Coronary artery (tissue), 2 donors: ENCODE measurements around the gene SECISBP2L.

Experiments
- DNase-seq: peaks from one replicate; pipeline ENCODE4 v3.0.0-alpha.2; 2017; ENCODE audit warnings: low spot score
- H3K27ac ChIP-seq, 2 donors: fragments of 200-600 bp; sonication (generic); one replicate each; pipeline ENCODE4 v1.5.1; 2016 to 2019
- H3K4me3 ChIP-seq: fragments of 200-600 bp; sonication (generic); 2 replicates; pipeline ENCODE4 v1.5.1; 2016; ENCODE audit warnings: mild to moderate bottlenecking, moderate library complexity
- TF ChIP-seq, protein P1 (sequence below): fragments of 200-600 bp; sonication (generic); IDR thresholded peaks from one replicate; pipeline ENCODE4 v1.5.1; 2019; ENCODE audit warnings: antibody characterized with exemption

Gene SECISBP2L

DNA sequence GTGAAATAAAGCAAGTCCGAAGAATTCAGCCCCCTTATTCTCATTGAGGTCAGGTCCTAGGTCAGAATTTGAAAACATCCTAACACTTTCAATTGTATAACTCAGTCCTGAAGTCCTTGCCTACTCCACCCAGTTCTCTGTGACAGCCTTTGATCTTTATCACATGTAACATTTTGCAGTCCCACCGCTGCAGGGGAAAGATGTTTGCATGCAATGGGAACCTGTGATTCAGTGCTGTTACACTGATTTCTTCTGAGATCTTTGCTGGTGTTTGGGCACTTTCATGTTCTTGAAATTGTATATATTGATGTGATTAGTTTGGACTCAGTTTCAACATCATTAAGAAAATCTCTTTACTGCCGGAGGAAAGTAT is 18.0 kb upstream of the SECISBP2L start:
- Histone ChIP-seq H3K27ac (no peak overlapping the region), H3K4me3 (no peak overlapping the region)
- TF ChIP-seq, protein P1, sequence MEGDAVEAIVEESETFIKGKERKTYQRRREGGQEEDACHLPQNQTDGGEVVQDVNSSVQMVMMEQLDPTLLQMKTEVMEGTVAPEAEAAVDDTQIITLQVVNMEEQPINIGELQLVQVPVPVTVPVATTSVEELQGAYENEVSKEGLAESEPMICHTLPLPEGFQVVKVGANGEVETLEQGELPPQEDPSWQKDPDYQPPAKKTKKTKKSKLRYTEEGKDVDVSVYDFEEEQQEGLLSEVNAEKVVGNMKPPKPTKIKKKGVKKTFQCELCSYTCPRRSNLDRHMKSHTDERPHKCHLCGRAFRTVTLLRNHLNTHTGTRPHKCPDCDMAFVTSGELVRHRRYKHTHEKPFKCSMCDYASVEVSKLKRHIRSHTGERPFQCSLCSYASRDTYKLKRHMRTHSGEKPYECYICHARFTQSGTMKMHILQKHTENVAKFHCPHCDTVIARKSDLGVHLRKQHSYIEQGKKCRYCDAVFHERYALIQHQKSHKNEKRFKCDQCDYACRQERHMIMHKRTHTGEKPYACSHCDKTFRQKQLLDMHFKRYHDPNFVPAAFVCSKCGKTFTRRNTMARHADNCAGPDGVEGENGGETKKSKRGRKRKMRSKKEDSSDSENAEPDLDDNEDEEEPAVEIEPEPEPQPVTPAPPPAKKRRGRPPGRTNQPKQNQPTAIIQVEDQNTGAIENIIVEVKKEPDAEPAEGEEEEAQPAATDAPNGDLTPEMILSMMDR = no peak
- no peak for DNase-seq

DNA sequence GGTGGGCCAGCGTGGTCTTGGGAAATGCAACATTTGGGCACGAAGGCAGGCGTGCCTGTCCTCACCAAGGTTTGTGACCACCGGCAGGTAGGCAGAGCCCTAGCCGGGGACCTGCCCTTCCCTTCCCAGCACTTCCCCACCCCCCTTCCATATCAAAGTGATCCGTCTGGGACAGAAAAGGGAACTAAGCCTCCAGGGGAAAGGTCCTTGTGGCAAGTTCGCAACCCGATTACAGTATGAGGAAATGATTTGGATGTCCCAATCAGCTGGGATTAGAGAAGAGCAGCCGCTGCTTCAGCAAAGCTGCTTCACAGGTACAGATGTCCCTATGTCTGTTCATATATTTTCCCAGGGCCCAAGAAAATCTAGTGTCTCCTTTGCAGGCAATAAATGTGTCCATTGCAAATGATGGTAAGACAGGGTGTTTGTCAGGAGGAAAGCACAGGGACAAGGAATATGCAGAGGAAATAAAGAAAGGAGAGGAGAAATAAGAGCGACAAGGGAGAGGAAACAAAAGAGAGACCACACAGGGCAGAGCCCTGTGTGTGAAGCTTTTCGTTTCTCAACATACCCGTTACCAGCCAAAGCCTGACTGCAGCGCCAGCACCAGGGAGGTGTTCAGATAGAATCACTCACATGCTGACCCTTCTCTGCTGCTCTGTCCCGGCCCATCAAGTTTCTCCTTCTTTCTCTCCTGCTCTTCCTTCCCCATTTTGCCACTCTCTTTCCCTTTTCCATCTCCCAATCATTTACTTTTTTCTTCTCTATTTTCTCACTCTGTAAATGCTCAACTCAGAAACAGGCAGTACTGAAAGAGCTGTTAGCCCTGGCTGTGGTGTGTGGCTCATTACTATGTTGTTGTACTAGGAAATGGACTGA is 17.4 kb upstream of the SECISBP2L start:
- no peak for DNase-seq
- TF ChIP-seq, protein P1 = no peak
- Histone ChIP-seq H3K27ac (no peak overlapping the region), H3K4me3 (no peak overlapping the region)

DNA sequence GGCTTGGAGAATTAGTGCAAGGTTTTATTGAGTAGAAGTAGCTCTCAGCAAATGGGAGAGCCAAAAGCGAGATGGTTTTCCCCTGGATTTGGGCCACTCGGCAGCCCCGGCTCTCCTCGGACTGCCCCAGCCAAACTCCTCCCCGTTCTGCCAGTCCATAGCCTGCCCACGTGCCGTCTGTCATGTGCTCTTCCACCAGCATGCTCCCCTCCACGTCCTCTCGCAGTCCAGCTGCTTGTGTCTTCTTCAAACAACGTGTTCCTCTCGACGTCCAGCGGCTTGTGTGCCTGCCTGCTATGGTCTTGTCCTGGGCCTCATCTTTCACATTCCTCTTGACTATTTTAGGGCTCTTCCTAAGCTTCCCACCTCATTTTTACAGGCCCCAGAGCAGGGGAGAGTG is 16.7 kb upstream of the SECISBP2L start:
- no peak overlapping the region for H3K27ac ChIP-seq
- H3K4me3 ChIP-seq = no peak overlapping the region
- no peak for DNase-seq
- TF ChIP-seq, protein P1 = no peak

DNA sequence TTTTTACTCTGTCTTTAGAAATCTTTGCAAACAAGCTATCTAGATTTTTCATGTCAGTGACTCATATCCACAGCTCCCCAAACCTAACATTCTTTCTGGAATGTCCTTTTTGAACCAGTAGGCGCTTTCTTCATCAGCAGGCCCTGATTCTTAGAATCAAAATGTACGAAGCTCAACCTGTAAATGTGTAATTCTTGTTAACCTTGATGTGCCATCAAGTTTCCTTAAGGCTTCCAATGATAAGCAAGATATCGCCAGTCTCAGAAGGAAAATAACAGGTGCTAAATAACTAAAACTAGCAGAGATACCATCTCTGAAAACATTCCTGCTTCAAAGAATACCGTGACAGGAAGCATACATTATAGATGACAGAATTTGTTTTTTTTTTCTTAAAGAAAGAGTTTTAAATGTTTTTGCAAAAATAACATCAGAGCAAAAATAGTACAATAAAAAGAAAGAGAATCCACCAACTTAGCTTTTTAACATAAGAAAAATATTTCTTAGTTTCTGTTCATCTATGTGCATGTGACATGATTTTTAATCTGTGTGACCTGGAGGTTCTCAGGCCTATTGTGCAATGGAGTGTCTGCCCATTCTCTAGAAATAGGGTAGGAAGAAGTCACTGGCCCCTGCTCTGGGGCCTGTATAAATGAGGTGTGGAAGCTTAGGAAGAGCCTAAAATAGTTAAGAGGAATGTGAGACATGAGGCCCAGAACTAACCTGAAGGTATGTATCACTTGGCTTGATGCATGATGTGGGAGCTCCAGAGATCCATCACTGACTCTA is 14.7 kb upstream of the SECISBP2L start:
- H3K4me3 ChIP-seq = no peak overlapping the region

DNA sequence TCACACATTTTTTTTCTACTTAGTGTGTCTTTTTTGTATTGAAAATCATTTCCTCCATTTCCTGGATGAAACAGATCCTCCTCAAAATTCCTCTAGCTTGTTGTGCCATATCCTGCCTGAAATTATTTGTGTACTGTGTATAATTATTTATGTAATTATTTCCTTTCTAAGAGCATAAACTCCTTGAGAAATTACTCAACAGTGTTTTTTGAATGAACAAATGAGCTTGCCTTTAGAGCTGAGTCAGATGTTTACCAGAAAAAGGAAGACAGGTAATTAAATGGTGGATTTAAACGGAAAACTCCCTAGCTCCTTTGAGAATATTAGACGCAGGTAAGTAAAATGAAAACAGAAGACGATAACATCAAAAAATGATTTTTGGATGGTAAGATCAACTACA is 13.2 kb upstream of the SECISBP2L start:
- Histone ChIP-seq H3K4me3 (no peak overlapping the region), H3K27ac (no peak overlapping the region)
- TF ChIP-seq, protein P1 = no peak
- DNase-seq = no peak

More for the DNA sequence above, 14.7 kb upstream of the SECISBP2L start:
- DNase-seq = no peak
- TF ChIP-seq, protein P1 = no peak
- H3K27ac ChIP-seq = no peak overlapping the region

DNA sequence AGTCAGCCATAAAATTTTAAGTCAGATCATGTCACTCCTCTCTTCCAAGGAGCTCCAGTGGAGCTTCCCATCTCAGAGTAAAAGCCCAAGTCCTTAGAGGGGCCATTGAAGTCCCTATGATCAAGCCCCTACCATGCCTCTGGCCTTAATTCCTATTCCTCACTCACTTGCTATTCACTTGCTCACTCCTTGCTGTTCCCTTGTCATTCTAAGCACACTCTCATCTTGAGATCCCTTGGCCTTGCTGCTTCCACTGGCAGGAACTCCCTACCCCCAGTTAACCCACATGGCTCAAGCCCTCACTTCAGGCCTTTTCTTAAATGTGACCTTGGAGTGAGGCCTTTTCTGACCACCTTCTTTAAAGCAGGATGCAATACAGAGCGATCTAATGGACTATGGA is 12.3 kb upstream of the SECISBP2L start:
- Histone ChIP-seq H3K27ac (no peak overlapping the region), H3K4me3 (no peak overlapping the region)
- TF ChIP-seq, protein P1 = no peak
- no peak for DNase-seq
